BLaER1 treated with 17β-estradiol and CSF1 and Interleukin-3, amounts not matched to agents 10 nM and 100 nM (cell line): Measurements from ENCODE around the gene PLCB1.

Source experiments
- H3K27ac ChIP-seq, 11 experiments: shearing (Covaris generic); formaldehyde crosslinking; 2 replicates each; pipeline ENCODE4 v1.8.1; 2022
- H3K27me3 ChIP-seq, 11 experiments: shearing (Covaris generic); formaldehyde crosslinking; 2 replicates each; pipeline ENCODE4 v1.8.1; 2022
- H3K36me3 ChIP-seq, 11 experiments: shearing (Covaris generic); formaldehyde crosslinking; 2 replicates each; pipeline ENCODE4 v1.8.1; 2022
- H3K4me1 ChIP-seq, 10 experiments: shearing (Covaris generic); formaldehyde crosslinking; 2 replicates each; pipeline ENCODE4 v1.8.1; 2022
- H3K4me2 ChIP-seq, 11 experiments: shearing (Covaris generic); formaldehyde crosslinking; 2 replicates each; pipeline ENCODE4 v1.8.1; 2022
- H3K4me3 ChIP-seq, 10 experiments: shearing (Covaris generic); formaldehyde crosslinking; 2 replicates each; pipeline ENCODE4 v1.8.1; 2022
- H3K9ac ChIP-seq, 11 experiments: shearing (Covaris generic); formaldehyde crosslinking; 2 replicates each; pipeline ENCODE4 v1.8.1; 2022
- H3K9me3 ChIP-seq, 11 experiments: shearing (Covaris generic); formaldehyde crosslinking; replicated peaks in 1 of 11; 2 replicates each; pipeline ENCODE4 v1.8.1; 2022
- H4K20me1 ChIP-seq, 11 experiments: shearing (Covaris generic); formaldehyde crosslinking; 2 replicates each; pipeline ENCODE4 v1.8.1; 2022
- Cebpa-rat ChIP-seq, 11 experiments: shearing (Covaris generic); IDR thresholded peaks; 2 replicates each; pipeline ENCODE4 v1.8.1; 2022

Gene PLCB1

GRCh38 chr20:8133851-8134451 is 1.9 kb downstream of the PLCB1 start:
- Histone ChIP-seq H3K9ac (peak overlapping the region in 4 of 11 experiments; percentile 85 to 91 (median 86); a peak in 6 of 22 replicates), H3K4me1 (peaks cover 9 to 26% (median 18%) of the 10 kb centered on the region in 10 experiments), H4K20me1 (peaks cover 0 to 7% (median 0%) of the 10 kb centered on the region in 11 experiments; a peak in 3 of 22 replicates), H3K4me2 (peak overlapping the region in 10 of 11 experiments; percentile 93 to 99 (median 98); a peak in 21 of 22 replicates), H3K9me3 (no peaks in the 10 kb centered on the region), H3K36me3 (no peaks in the 10 kb centered on the region), H3K27ac (no peak overlapping the region), H3K4me3 (peak overlapping the region in 7 of 10 experiments; percentile 82 to 97 (median 88); a peak in 10 of 20 replicates), H3K27me3 (peaks cover 7 to 25% (median 14%) of the 10 kb centered on the region in 11 experiments; a peak in 19 of 22 replicates)
- TF ChIP-seq Cebpa-rat (IDR thresholded peaks at IDR 0.05): no peak

DNA sequence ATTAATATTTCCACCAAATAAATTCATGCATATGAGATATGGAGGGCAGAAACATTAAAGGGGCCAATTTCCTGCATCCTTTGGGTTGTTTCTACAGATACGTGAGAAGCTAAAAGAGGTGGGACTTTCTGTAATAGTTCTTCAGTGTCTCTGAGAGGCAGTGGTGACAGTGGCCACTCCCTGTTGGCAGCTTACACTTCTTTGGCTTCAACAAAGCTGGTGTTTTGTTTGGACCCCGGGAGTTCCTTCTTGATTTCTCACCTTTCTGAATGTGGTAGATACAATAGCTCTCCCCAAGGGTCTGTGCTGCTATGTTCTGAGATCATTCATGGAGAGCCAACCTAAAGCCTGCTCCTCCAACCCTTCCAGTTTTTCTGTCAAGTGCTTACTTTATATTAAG is 7.8 kb downstream of the PLCB1 start:
- Histone ChIP-seq H3K4me1 (peaks cover 6 to 18% (median 11%) of the 10 kb centered on the region in 10 experiments), H3K27ac (no peak overlapping the region), H3K9me3 (no peaks in the 10 kb centered on the region; a peak in 1 of 22 replicates), H4K20me1 (peaks cover 0 to under 1% (median 0%) of the 10 kb centered on the region in 11 experiments; a peak in 1 of 22 replicates), H3K4me2 (no peak overlapping the region), H3K9ac (no peak overlapping the region), H3K4me3 (no peak overlapping the region), H3K36me3 (peaks cover 0 to 19% (median 0%) of the 10 kb centered on the region in 11 experiments; a peak in 1 of 22 replicates), H3K27me3 (0 out of 22 replicates have a peak, but pooled peaks cover 0 to under 1% (median 0%) of the 10 kb centered on the region in 11 experiments)
- TF ChIP-seq Cebpa-rat (IDR thresholded peaks at IDR 0.05): no peak

GRCh38 chr20:8143474-8143873 is 11.4 kb downstream of the PLCB1 start:
- H3K27me3 ChIP-seq: no peaks in the 10 kb centered on the region
- H3K4me2 ChIP-seq: peak overlapping the region in 2 of 11 experiments; percentile 60 to 74; a peak in 1 of 22 replicates
- H3K9ac ChIP-seq: no peak overlapping the region
- no peaks in the 10 kb centered on the region; a peak in 1 of 22 replicates for H3K9me3 ChIP-seq
- H3K36me3 ChIP-seq: peaks cover 0 to 19% (median 0%) of the 10 kb centered on the region in 11 experiments; a peak in 1 of 22 replicates
- no peaks in the 10 kb centered on the region for H4K20me1 ChIP-seq
- no peak for TF ChIP-seq Cebpa-rat (IDR thresholded peaks at IDR 0.05)
- peaks cover 28 to 50% (median 37%) of the 10 kb centered on the region in 10 experiments for H3K4me1 ChIP-seq
- no peak overlapping the region for H3K4me3 ChIP-seq
- H3K27ac ChIP-seq: no peak overlapping the region

- Histone ChIP-seq H3K9me3 (no peaks in the 10 kb centered on the region; a peak in 1 of 22 replicates), H3K27me3 (no peaks in the 10 kb centered on the region), H3K9ac (no peak overlapping the region), H3K4me3 (no peak overlapping the region), H3K4me2 (peak overlapping the region; percentile 45 to 77 (median 70)), H3K27ac (peak overlapping the region in 8 of 11 experiments; percentile 0 to 37 (median 22); a peak in 8 of 22 replicates), H4K20me1 (no peaks in the 10 kb centered on the region), H3K4me1 (peaks cover 29 to 61% (median 41%) of the 10 kb centered on the region in 10 experiments), H3K36me3 (peaks cover 0 to 18% (median 0%) of the 10 kb centered on the region in 11 experiments; a peak in 1 of 22 replicates)
- no peak for TF ChIP-seq Cebpa-rat (IDR thresholded peaks at IDR 0.05)
Measured at GRCh38 chr20:8144282-8145245, 12.5 kb downstream of the PLCB1 start.

GRCh38 chr20:8145246-8146168 is 13.4 kb downstream of the PLCB1 start:
- H3K4me2 ChIP-seq: peak overlapping the region; percentile 45 to 77 (median 70)
- no peak overlapping the region for H3K4me3 ChIP-seq
- peaks cover 0 to 10% (median 0%) of the 10 kb centered on the region in 11 experiments; a peak in 1 of 22 replicates for H3K36me3 ChIP-seq
- H3K27me3 ChIP-seq: no peaks in the 10 kb centered on the region
- no peak overlapping the region for H3K9ac ChIP-seq
- H3K27ac ChIP-seq: peak overlapping the region in 7 of 11 experiments; percentile 0 to 37 (median 20); a peak in 4 of 22 replicates
- no peaks in the 10 kb centered on the region for H3K9me3 ChIP-seq
- no peaks in the 10 kb centered on the region for H4K20me1 ChIP-seq
- H3K4me1 ChIP-seq: peaks cover 29 to 63% (median 42%) of the 10 kb centered on the region in 10 experiments
- TF ChIP-seq Cebpa-rat (IDR thresholded peaks at IDR 0.05): no peak

- Histone ChIP-seq H3K27ac (no peak overlapping the region), H3K4me1 (peaks cover 42 to 83% (median 58%) of the 10 kb centered on the region in 10 experiments), H3K4me3 (no peak overlapping the region; a peak in 1 of 20 replicates), H4K20me1 (no peaks in the 10 kb centered on the region), H3K9ac (peak overlapping the region in 1 of 11 experiments; percentile 27; a peak in 2 of 22 replicates), H3K9me3 (no peaks in the 10 kb centered on the region), H3K27me3 (no peaks in the 10 kb centered on the region), H3K36me3 (peaks cover 0 to under 1% (median 0%) of the 10 kb centered on the region in 11 experiments; a peak in 2 of 22 replicates), H3K4me2 (peak overlapping the region; percentile 22 to 66 (median 52); a peak in 21 of 22 replicates)
- no peak for TF ChIP-seq Cebpa-rat (IDR thresholded peaks at IDR 0.05)
Measured at GRCh38 chr20:8147476-8147875, 15.4 kb downstream of the PLCB1 start.

DNA sequence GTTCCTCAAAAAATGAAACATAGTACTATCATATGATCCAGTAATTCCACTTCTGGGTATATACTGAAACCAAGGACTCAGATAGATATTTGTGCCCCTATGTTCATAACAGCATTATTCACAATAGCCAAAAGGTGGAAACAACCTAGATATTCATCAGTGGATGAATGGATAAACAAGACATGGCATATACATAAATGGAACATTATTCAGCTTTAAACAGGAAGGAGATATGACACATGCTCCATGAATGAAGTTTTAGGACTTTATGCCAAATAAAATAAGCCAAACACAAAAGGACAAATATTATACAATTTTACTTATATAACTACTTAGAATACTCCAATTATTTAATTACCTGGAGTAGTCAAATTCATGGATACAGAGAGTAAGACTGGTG is 16.4 kb downstream of the PLCB1 start:
- Histone ChIP-seq H4K20me1 (no peaks in the 10 kb centered on the region), H3K9ac (no peak overlapping the region), H3K9me3 (no peaks in the 10 kb centered on the region), H3K27me3 (no peaks in the 10 kb centered on the region), H3K27ac (no peak overlapping the region), H3K4me3 (no peak overlapping the region), H3K36me3 (peaks cover 0 to 4% (median 0%) of the 10 kb centered on the region in 11 experiments; a peak in 2 of 22 replicates), H3K4me2 (peak overlapping the region in 9 of 11 experiments; percentile 22 to 66 (median 52); a peak in 12 of 22 replicates), H3K4me1 (peaks cover 50 to 93% (median 68%) of the 10 kb centered on the region in 10 experiments)
- TF ChIP-seq Cebpa-rat (IDR thresholded peaks at IDR 0.05): no peak

DNA sequence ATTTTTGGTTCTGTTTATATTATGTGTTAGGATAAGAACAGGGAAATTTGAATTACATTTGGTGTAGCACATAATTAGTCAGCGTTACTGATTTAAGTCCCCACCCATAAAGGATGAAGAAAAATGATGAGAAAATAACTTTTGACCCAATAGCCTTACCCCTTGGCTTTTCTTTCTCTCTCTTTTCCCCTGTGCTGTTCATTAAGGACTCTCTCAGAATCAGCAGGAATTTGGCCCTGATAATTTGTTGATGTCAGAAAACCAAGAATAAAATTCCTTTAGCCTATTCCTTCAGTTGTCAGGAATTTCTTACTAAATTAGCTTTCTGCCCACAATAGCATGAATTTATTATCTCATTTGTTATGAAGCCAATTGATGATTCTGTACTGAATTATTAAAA is 18.5 kb downstream of the PLCB1 start:
- H3K27ac ChIP-seq: no peak overlapping the region
- H3K9me3 ChIP-seq: no peaks in the 10 kb centered on the region
- H3K36me3 ChIP-seq: peaks cover 0 to 4% (median 0%) of the 10 kb centered on the region in 11 experiments; a peak in 2 of 22 replicates
- no peak overlapping the region for H3K4me3 ChIP-seq
- H3K4me1 ChIP-seq: peaks cover 58 to 93% (median 72%) of the 10 kb centered on the region in 10 experiments
- no peaks in the 10 kb centered on the region for H4K20me1 ChIP-seq
- H3K9ac ChIP-seq: no peak overlapping the region
- H3K27me3 ChIP-seq: no peaks in the 10 kb centered on the region
- peak overlapping the region in 6 of 11 experiments; percentile 38 to 81 (median 58); a peak in 10 of 22 replicates for H3K4me2 ChIP-seq
- no peak for TF ChIP-seq Cebpa-rat (IDR thresholded peaks at IDR 0.05)
